Cerebellar nuclear complex (tissue), 1 donor: Measurements from ENCODE around the gene SLC25A1.
"Not testable (repeated sequence)": the region's sequence is repeated elsewhere in the genome, so short reads cannot be mapped to it uniquely, and the experiment has no call there.

Experiments
- DNase-seq, 2 experiments: peaks; one replicate each; lab custom pipeline; 2025; lab: John Stamatoyannopoulos, UW

The SLC25A1 gene

GRCh38 chr22:19204640-19205039 is 26.1 kb upstream of the SLC25A1 start:
- DNase-seq: no peak

- no peak for DNase-seq
These were observed 25.3 kb upstream of the SLC25A1 start for GRCh38 chr22:19203834-19204233.

- not testable (repeated sequence) for DNase-seq
These were observed 24.3 kb upstream of the SLC25A1 start for GRCh38 chr22:19202799-19203186.

- no peak for DNase-seq
These were observed 23.6 kb upstream of the SLC25A1 start for GRCh38 chr22:19201869-19202798.

GRCh38 chr22:19201130-19201868 is 22.8 kb upstream of the SLC25A1 start:
- no peak for DNase-seq

- DNase-seq: no peak
These were observed 20.9 kb upstream of the SLC25A1 start for GRCh38 chr22:19199479-19199878.

GRCh38 chr22:19197997-19198865 is 19.7 kb upstream of the SLC25A1 start:
- no peak for DNase-seq

GRCh38 chr22:19196841-19197612 is 18.5 kb upstream of the SLC25A1 start:
- no peak for DNase-seq

- no peak for DNase-seq
These were observed 17.5 kb upstream of the SLC25A1 start for GRCh38 chr22:19195796-19196731.

GRCh38 chr22:19194766-19195536 is 16.4 kb upstream of the SLC25A1 start:
- DNase-seq: no peak

GRCh38 chr22:19193879-19194278 is 15.3 kb upstream of the SLC25A1 start:
- DNase-seq: no peak

- DNase-seq: no peak
These were observed 9.4 kb upstream of the SLC25A1 start for GRCh38 chr22:19187716-19188563.

- DNase-seq: no peak
These were observed 5.9 kb upstream of the SLC25A1 start for GRCh38 chr22:19184276-19184997.

GRCh38 chr22:19183216-19183615 is 4.7 kb upstream of the SLC25A1 start:
- DNase-seq: no peak

GRCh38 chr22:19182472-19183157 is 4.1 kb upstream of the SLC25A1 start:
- no peak for DNase-seq

- no peak for DNase-seq
These were observed 3.4 kb upstream of the SLC25A1 start for GRCh38 chr22:19181786-19182471.
